K562 (cell line): Measurements from ENCODE around the gene BTBD18. TPM values are rescaled to one million over a fixed set of nuclear protein-coding genes. Genes with fewer than 3 reads are reported as not detected.
A peak's percentile ranks its signal among the peaks of the same experiment; 100 is the strongest.

Source experiments
- ARID4B ChIP-seq: sonication (generic); formaldehyde crosslinking; IDR thresholded peaks from 2 replicates; pipeline ENCODE4 v1.8.0; 2022; ENCODE audit warnings: mild to moderate bottlenecking, missing genetic modification reagents
- COPS2 ChIP-seq: fragments of 450-650 bp; conservative IDR thresholded peaks from 2 replicates; pipeline ENCODE4 v1.6.1; 2016; ENCODE audit warnings: mild to moderate bottlenecking, moderate library complexity
- E2F1 ChIP-seq: sonication (generic); formaldehyde crosslinking; IDR thresholded peaks from 2 replicates; pipeline ENCODE4 v1.8.1; 2023; ENCODE audit warnings: mild to moderate bottlenecking, missing genetic modification reagents, moderate library complexity
- GABPB1 ChIP-seq: sonication (generic); formaldehyde crosslinking; IDR thresholded peaks from 2 replicates; pipeline ENCODE4 v1.8.0; 2022; ENCODE audit warnings: mild to moderate bottlenecking, missing genetic modification reagents
- MED1 ChIP-seq: sonication (generic); formaldehyde crosslinking; IDR thresholded peaks from 2 replicates; pipeline ENCODE4 v1.8.1; 2023; ENCODE audit warnings: missing genetic modification reagents, borderline replicate concordance
- MEIS2 ChIP-seq: fragments of 450-650 bp; IDR thresholded peaks from 2 replicates; pipeline ENCODE4 v1.6.1; 2014; ENCODE audit warnings: mild to moderate bottlenecking; ENCODE audit not compliant: partially characterized antibody
- NBN ChIP-seq: fragments of 450-650 bp; IDR thresholded peaks from 2 replicates; pipeline ENCODE4 v1.6.1; 2016; ENCODE audit warnings: low read depth, mild to moderate bottlenecking
- NFIC ChIP-seq: fragments of 450-650 bp; IDR thresholded peaks from 2 replicates; pipeline ENCODE4 v1.6.1; 2017; ENCODE audit warnings: mild to moderate bottlenecking, inconsistent platforms
- NUFIP1 ChIP-seq: fragments of 450-650 bp; IDR thresholded peaks from 2 replicates; pipeline ENCODE4 v1.6.1; 2018; ENCODE audit not compliant: partially characterized antibody
- PCBP2 ChIP-seq: fragments of 200-400 bp; formaldehyde crosslinking; IDR thresholded peaks from 2 replicates; pipeline ENCODE4 v1.6.1; 2018; ENCODE audit warnings: low read length, low read depth, mild to moderate bottlenecking, moderate library complexity; ENCODE audit not compliant: poor library complexity, severe bottlenecking
- PML ChIP-seq: IDR thresholded peaks from 2 replicates; pipeline ENCODE4 v1.6.1; 2012; ENCODE audit warnings: low read length, inconsistent platforms
- RB1 ChIP-seq: fragments of 450-650 bp; IDR thresholded peaks from 2 replicates; pipeline ENCODE4 v1.6.1; 2017; ENCODE audit warnings: low read depth, mild to moderate bottlenecking
- RFX5 ChIP-seq: IDR thresholded peaks from 2 replicates; pipeline ENCODE4 v1.6.1; 2011; ENCODE audit warnings: low read depth, mild to moderate bottlenecking, improper control_type of control experiment, low read length
- SMARCA5 ChIP-seq: fragments of 450-650 bp; IDR thresholded peaks from 2 replicates; pipeline ENCODE4 v1.6.1; 2016
- SRSF1 ChIP-seq: fragments of 200-400 bp; formaldehyde crosslinking; IDR thresholded peaks from 2 replicates; pipeline ENCODE4 v1.6.1; 2017; ENCODE audit warnings: mild to moderate bottlenecking, low read depth, low read length, moderate library complexity
- TBL1XR1 ChIP-seq, 2 experiments: IDR thresholded peaks; 2 replicates each; pipeline ENCODE4 v1.6.1; 2012; ENCODE audit warnings: improper control_type of control experiment in 2 of 2, low read length in 2 of 2, mild to moderate bottlenecking in 1 of 2
- TCF3 ChIP-seq: sonication (generic); formaldehyde crosslinking; IDR thresholded peaks from 2 replicates; pipeline ENCODE4 v1.4.0; 2020; ENCODE audit warnings: mild to moderate bottlenecking, missing genetic modification reagents
- TGIF2 ChIP-seq: sonication (generic); formaldehyde crosslinking; IDR thresholded peaks from 2 replicates; pipeline ENCODE4 v1.8.1; 2022; ENCODE audit warnings: mild to moderate bottlenecking, missing genetic modification reagents, moderate library complexity
- ZFP1 ChIP-seq: fragments of 450-650 bp; formaldehyde crosslinking; IDR thresholded peaks from 2 replicates; pipeline ENCODE4 v1.4.0; 2020; ENCODE audit warnings: mild to moderate bottlenecking, mixed read lengths
- ZFPM2 ChIP-seq: fragments of 250-450 bp; sonication (Bioruptor Pico); IDR thresholded peaks from 2 replicates; pipeline ENCODE4 v1.5.1; 2022; ENCODE audit warnings: mild to moderate bottlenecking
- ZFX ChIP-seq: sonication (generic); formaldehyde crosslinking; IDR thresholded peaks from 2 replicates; pipeline ENCODE4 v1.8.0; 2022; ENCODE audit warnings: mild to moderate bottlenecking, missing genetic modification reagents, moderate library complexity
- ZNF253 ChIP-seq: fragments of 250-450 bp; sonication (Bioruptor Pico); conservative IDR thresholded peaks from 2 replicates; pipeline ENCODE4 v1.6.1; 2021; ENCODE audit warnings: mild to moderate bottlenecking
- polyA plus RNA-seq, 8 experiments: library from polyadenylated mRNA; depleted of rRNA in 4 of 8; stranded (reverse) in 5 of 8; unstranded in 3 of 8; fragments of >200 nt; fragmentation: Nextera tagmentation in 2 of 8; fragmentation: Illumina TruSeq in 1 of 8; extraction: Ambion mirVana in 2 of 8; extraction: Trizol in 1 of 8; gene quantifications; 2 replicates each; pipeline versions ENCODE4 v1.2.1 to v1.2.3, GENCODE V29; 2011 to 2014; ENCODE audit warnings: inconsistent platforms in 1 of 8, missing spikeins in 1 of 8
- total RNA-seq, 7 experiments: library from RNA; depleted of rRNA in 6 of 7; stranded (reverse); fragments of >200 nt in 6 of 7; fragmentation: Illumina TruSeq in 2 of 7; extraction: Trizol in 2 of 7; gene quantifications; 2 replicates each; pipeline versions ENCODE4 v1.2.1 to v1.2.3, GENCODE V29; 2011 to 2021; ENCODE audit warnings: low replicate concordance in 1 of 7
- TF ChIP-seq, protein P1 (sequence below): IDR thresholded peaks from 3 replicates; pipeline ENCODE4 v1.6.1; 2011; ENCODE audit warnings: borderline replicate concordance, mild to moderate bottlenecking; ENCODE audit not compliant: insufficient read length, insufficient read depth

The BTBD18 gene
- total and polyA plus RNA-seq, 9 of the 15 experiments (the other 6 are each of a cell fraction or from before 2014, with no cell fraction given), result 0.06 TPM; not detected in 8

GRCh38 chr11:57712256-57713150 lies 39.1 kb downstream of the BTBD18 start, which contains the start of gene TMX2 (continued):
- TF ChIP-seq ZFPM2 (CRISPR knock-in tag) (no peak), MED1 (CRISPR knock-in tag) (no peak), PML (peak; percentile 61; the same call in 1 of the 2 replicates), RFX5 (no peak), TCF3 (CRISPR knock-in tag) (no peak; the same call in 1 of the 2 replicates), TBL1XR1 (IDR thresholded peaks at IDR 0.05; ENCODE audit: low read length in 2 of 2) (no peak), NFIC (peak; percentile 48; the same call in 1 of the 2 replicates), SMARCA5 (no peak), COPS2 (no peak), ARID4B (0 out of 2 replicates have a peak, but pooled peaks have one; percentile 7), NBN (no peak), PCBP2 (no peak), ZFX (no peak; the same call in 1 of the 2 replicates), GABPB1 (CRISPR knock-in tag) (peak; percentile 91), SRSF1 (no peak), TGIF2 (CRISPR knock-in tag) (no peak), ZFP1 (no peak), RB1 (no peak), ZNF253 (no peak), E2F1 (no peak), NUFIP1 (no peak), MEIS2 (no peak)
- TF ChIP-seq, protein P1, sequence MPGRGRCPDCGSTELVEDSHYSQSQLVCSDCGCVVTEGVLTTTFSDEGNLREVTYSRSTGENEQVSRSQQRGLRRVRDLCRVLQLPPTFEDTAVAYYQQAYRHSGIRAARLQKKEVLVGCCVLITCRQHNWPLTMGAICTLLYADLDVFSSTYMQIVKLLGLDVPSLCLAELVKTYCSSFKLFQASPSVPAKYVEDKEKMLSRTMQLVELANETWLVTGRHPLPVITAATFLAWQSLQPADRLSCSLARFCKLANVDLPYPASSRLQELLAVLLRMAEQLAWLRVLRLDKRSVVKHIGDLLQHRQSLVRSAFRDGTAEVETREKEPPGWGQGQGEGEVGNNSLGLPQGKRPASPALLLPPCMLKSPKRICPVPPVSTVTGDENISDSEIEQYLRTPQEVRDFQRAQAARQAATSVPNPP, result no peak
